PC-9 (cell line): ENCODE results near the gene MYB.

Source experiments
- EZH2 ChIP-seq: fragments of 200-600 bp; sonication (generic); IDR thresholded peaks from 2 replicates; pipeline ENCODE4 v1.8.0; 2017; ENCODE audit warnings: antibody characterized with exemption, low read depth
- TF ChIP-seq, protein P1 (sequence below): fragments of 200-600 bp; sonication (generic); conservative IDR thresholded peaks from 2 replicates; pipeline ENCODE4 v1.6.1; 2017; ENCODE audit warnings: mixed run types, antibody characterized with exemption, mild to moderate bottlenecking, moderate library complexity

DNA sequence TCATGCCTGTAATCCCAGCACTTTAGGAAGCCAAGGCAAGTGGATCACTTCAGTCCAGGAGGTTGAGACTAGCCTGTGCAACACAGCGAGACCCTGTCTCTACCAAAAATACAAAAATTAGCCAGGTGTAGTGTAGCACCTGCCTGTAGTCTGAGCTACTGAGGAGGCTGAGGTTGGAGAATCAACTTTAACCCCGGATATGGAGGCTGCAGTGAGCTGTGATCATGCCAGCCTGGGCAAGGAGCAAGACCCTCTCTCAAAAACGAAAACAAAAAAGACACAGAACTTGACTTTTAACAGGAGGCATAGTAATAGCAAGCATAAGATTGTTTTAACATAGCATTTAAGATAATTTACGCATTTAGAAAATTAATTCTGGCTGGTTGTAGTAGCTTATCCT, 32.5 kb downstream of the MYB start:
- no peak for TF ChIP-seq EZH2
- TF ChIP-seq, protein P1, sequence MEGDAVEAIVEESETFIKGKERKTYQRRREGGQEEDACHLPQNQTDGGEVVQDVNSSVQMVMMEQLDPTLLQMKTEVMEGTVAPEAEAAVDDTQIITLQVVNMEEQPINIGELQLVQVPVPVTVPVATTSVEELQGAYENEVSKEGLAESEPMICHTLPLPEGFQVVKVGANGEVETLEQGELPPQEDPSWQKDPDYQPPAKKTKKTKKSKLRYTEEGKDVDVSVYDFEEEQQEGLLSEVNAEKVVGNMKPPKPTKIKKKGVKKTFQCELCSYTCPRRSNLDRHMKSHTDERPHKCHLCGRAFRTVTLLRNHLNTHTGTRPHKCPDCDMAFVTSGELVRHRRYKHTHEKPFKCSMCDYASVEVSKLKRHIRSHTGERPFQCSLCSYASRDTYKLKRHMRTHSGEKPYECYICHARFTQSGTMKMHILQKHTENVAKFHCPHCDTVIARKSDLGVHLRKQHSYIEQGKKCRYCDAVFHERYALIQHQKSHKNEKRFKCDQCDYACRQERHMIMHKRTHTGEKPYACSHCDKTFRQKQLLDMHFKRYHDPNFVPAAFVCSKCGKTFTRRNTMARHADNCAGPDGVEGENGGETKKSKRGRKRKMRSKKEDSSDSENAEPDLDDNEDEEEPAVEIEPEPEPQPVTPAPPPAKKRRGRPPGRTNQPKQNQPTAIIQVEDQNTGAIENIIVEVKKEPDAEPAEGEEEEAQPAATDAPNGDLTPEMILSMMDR: no peak
